Activated CD4-positive, alpha-beta memory T cell treated with anti-CD3 and anti-CD28 coated beads for 36 hours (primary cell): ENCODE measurements around the gene NUCB1. TPM values are rescaled to one million over a fixed set of nuclear protein-coding genes. Genes with fewer than 3 reads are reported as not detected.
A peak's percentile ranks its signal among the peaks of the same experiment; 100 is the strongest.

Experiments used
- CTCF ChIA-PET: fragments of 350-600 bp; sonication (Branson Sonifier 250); formaldehyde crosslinking; loops from one replicate; lab custom pipeline; 2021; ENCODE audit warnings: antibody characterized with exemption, inconsistent platforms; lab: Charles Lee
- POLR2A ChIA-PET: fragments of 350-600 bp; sonication (Branson Sonifier 250); formaldehyde crosslinking; loops from one replicate; lab custom pipeline; 2021; ENCODE audit warnings: antibody characterized with exemption; lab: Charles Lee
- DNase-seq: peaks from one replicate; pipeline ENCODE4 v3.0.0-alpha.2; 2020
- H3K27ac Mint-ChIP-seq: one replicate; pipeline ENCODE4 v1.8.0; 2021; ENCODE audit warnings: mixed read lengths
- H3K27me3 Mint-ChIP-seq: one replicate; pipeline ENCODE4 v1.8.0; 2021; ENCODE audit warnings: mixed read lengths
- H3K36me3 Mint-ChIP-seq: one replicate; pipeline ENCODE4 v1.8.0; 2021; ENCODE audit warnings: mixed read lengths
- H3K4me1 Mint-ChIP-seq: one replicate; pipeline ENCODE4 v1.8.0; 2021; ENCODE audit warnings: low read depth, mixed read lengths
- H3K4me3 Mint-ChIP-seq: one replicate; pipeline ENCODE4 v1.8.0; 2021; ENCODE audit warnings: mild to moderate bottlenecking, mixed read lengths
- H3K9me3 Mint-ChIP-seq: one replicate; pipeline ENCODE4 v1.8.0; 2021; ENCODE audit warnings: mixed read lengths
- intact Hi-C: fragments of 100-400 bp; cut with micrococcal nuclease; formaldehyde crosslinking; loops from one replicate; pipeline ENCODE4 v1.15.1; 2023
- total RNA-seq, 2 experiments: library from RNA; stranded (reverse); gene quantifications; one replicate each; pipeline ENCODE4 v1.2.3, GENCODE V29; 2021

Gene NUCB1
- total RNA-seq, 2 experiments from 2014 or later, result 154 to 159 TPM

DNA sequence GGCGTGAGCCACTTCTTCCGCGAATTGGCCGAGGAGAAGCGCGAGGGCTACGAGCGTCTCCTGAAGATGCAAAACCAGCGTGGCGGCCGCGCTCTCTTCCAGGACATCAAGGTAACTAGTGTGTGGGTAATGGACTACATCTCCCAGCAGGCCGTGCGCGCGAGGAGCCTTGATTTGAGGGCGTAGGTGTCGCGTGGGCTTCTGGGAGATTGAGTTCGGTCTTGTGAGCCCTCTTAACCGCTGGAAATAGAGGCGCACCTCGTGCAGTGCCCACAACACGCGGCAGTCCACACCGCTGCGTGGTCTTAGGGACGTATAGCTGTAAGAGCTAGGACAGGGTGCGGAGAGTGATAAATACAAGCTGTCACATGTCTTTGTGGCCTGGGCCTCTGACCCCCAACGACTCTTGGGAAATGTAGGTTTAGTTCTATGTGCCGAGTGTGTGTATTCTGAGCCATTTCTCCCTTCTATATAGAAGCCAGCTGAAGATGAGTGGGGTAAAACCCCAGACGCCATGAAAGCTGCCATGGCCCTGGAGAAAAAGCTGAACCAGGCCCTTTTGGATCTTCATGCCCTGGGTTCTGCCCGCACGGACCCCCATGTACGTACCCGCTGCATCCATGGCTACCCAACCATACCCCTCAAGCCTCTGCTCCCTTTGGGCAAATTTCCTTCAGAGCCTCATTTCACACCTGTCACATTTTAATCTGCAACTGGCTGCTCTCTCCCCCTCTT is 65.9 kb downstream of the NUCB1 start:
- intact Hi-C loops, result loop anchor here (1.0 to 5.0 kb wide), 5 partner anchors 27 to 331 kb away; partner anchors contain the start of genes GYS1, NUCB1 and RUVBL2
- Mint-ChIP-seq H3K27ac (peak overlapping the region; percentile 93), H3K9me3 (no peaks in the 10 kb centered on the region), H3K4me1 (peaks cover 53% of the 10 kb centered on the region), H3K4me3 (peak overlapping the region; percentile 89), H3K36me3 (peaks cover 35% of the 10 kb centered on the region), H3K27me3 (no peaks in the 10 kb centered on the region)
- CTCF ChIA-PET, result interaction anchor here (0.6 to 6.5 kb wide), 8 partner anchors 12 to 236 kb away, joined by 3 to 52 read pairs (median 5); partner anchors contain the start of genes BAX, GYS1 and RUVBL2
- DNase-seq, result peak; percentile 94
- POLR2A ChIA-PET, result interaction anchor here (0.7 to 2.6 kb wide), 9 partner anchors 11 to 130 kb away, joined by 3 to 12 read pairs (median 5); partner anchors contain the start of genes BAX, NUCB1, PPP1R15A and RUVBL2

DNA sequence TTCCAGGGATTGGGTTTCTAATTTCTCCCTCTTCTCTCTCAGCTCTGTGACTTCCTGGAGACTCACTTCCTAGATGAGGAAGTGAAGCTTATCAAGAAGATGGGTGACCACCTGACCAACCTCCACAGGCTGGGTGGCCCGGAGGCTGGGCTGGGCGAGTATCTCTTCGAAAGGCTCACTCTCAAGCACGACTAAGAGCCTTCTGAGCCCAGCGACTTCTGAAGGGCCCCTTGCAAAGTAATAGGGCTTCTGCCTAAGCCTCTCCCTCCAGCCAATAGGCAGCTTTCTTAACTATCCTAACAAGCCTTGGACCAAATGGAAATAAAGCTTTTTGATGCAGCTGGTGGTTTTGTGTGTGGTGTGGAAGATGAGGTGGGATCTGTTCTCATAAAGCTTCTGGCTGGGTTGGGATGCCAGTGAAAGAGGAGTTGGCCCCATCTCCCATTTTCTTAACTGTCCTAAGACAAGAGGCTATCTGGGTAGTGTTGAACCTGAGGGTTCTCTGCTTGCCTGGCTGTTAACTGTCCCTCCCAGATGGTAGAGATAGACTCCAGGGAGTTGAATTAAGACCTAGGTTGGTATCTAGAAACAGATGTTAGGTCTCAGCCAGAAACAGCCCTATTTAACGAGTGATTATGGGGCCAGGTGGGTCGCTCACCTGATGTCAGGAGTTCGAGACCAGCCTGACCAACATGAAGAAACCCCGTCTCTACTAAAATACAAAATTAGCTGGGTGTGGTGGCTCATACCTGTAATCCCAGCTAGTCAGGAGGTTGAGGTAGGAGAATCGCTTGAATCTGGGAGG is 66.6 kb downstream of the NUCB1 start:
- Mint-ChIP-seq H3K4me1 (peaks cover 50% of the 10 kb centered on the region), H3K27me3 (no peaks in the 10 kb centered on the region), H3K4me3 (peak overlapping the region; percentile 89), H3K36me3 (peaks cover 32% of the 10 kb centered on the region), H3K9me3 (no peaks in the 10 kb centered on the region), H3K27ac (peak overlapping the region; percentile 93)
- ChIA-PET CTCF (interaction anchor here (1.3 to 6.5 kb wide), 6 partner anchors 12 to 182 kb away, joined by 3 to 52 read pairs (median 5); partner anchors contain the start of genes BAX, GYS1 and RUVBL2), POLR2A (interaction anchor here (0.7 to 2.1 kb wide), 6 partner anchors 16 to 95 kb away, joined by 3 to 6 read pairs (median 5); partner anchors contain the start of genes GYS1, NUCB1, PPP1R15A and RUVBL2)
- DNase-seq, result no peak
- intact Hi-C loops, result loop anchor here (5.0 kb wide), 1 partner anchor 109 kb away; no protein-coding TSS in a partner anchor

GRCh38 chr19:48967346-48968178 is 67.5 kb downstream of the NUCB1 start:
- Mint-ChIP-seq H3K27ac (peak overlapping the region; percentile 93), H3K9me3 (no peaks in the 10 kb centered on the region), H3K4me3 (peak overlapping the region; percentile 89), H3K4me1 (peaks cover 42% of the 10 kb centered on the region), H3K27me3 (no peaks in the 10 kb centered on the region), H3K36me3 (peaks cover 32% of the 10 kb centered on the region)
- CTCF ChIA-PET, result interaction anchor here (1.0 to 6.5 kb wide), 5 partner anchors 26 to 181 kb away, joined by 3 to 52 read pairs (median 4); partner anchors contain the start of genes GYS1, HSD17B14 and RUVBL2
- intact Hi-C loops, result loop anchor here (5.0 kb wide), 1 partner anchor 110 kb away; no protein-coding TSS in a partner anchor
- DNase-seq, result no peak
- POLR2A ChIA-PET, result interaction anchor here (0.8 to 2.1 kb wide), 5 partner anchors 9 to 94 kb away, joined by 3 to 5 read pairs (median 5); partner anchors contain the start of genes BAX, GYS1, NUCB1 and RUVBL2

DNA sequence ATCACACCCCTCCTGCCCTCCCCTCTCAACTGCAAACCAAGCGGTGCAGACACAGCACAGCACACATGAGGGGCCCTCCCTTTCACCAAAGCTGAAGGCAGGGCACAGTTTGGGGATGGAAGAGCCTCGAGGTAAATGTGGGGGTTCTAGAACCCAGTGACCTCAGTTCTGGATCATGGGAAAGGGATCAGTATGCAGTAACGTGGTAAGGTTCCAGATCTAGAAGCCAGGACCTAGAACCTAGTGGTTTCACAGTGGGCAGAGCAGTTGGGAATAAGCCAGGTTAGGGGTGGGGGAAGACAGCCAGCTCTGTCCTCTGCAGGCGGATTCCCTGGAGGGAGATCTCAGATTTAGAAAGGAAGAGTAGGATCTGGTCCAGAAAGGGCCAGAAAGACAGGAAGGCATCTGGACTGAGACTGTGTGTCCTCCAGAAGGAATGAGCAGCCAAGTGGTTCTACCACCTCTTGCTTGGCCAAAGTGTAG is 68.1 kb downstream of the NUCB1 start:
- ChIA-PET POLR2A (interaction anchor here (0.8 to 1.2 kb wide), 4 partner anchors 9 to 68 kb away, joined by 3 to 5 read pairs (median 4); partner anchors contain the start of genes BAX, GYS1, NUCB1 and RUVBL2), CTCF (interaction anchor here (1.0 to 6.5 kb wide), 3 partner anchors 25 to 173 kb away, joined by 3 to 52 read pairs (median 11); partner anchors contain the start of genes GYS1, HSD17B14 and RUVBL2)
- H3K27me3 Mint-ChIP-seq, result no peaks in the 10 kb centered on the region
- H3K9me3 Mint-ChIP-seq, result no peaks in the 10 kb centered on the region
- peak overlapping the region; percentile 93 for H3K27ac Mint-ChIP-seq
- intact Hi-C loops, result loop anchor here (5.0 kb wide), 1 partner anchor 111 kb away; no protein-coding TSS in a partner anchor
- H3K4me3 Mint-ChIP-seq, result peak overlapping the region; percentile 8
- peaks cover 36% of the 10 kb centered on the region for H3K36me3 Mint-ChIP-seq
- DNase-seq, result no peak
- peaks cover 38% of the 10 kb centered on the region for H3K4me1 Mint-ChIP-seq

DNA sequence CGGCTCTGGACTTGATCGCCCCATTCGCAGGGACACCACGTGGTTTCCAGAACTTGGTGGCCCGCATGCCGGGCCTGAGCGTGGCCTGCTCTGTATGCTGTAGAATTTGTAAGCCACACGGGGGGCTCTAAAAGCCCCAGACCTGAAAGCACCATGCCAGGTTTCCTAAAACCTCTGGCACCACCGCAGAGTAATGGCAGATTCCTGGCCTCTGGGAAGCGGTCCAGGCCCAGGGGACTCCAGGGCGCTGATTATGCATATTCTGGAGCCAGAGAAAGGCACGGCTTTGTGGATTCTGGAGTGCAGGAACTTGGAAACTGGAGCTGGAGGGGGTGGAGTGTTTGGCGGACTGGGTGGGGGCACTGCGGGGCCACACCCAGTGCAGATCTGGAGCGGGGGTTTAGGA is 68.7 kb downstream of the NUCB1 start:
- no peaks in the 10 kb centered on the region for H3K9me3 Mint-ChIP-seq
- intact Hi-C loops, result loop anchor here (5.0 kb wide), 1 partner anchor 112 kb away; no protein-coding TSS in a partner anchor
- ChIA-PET POLR2A (interaction anchor here (1.2 kb wide), 1 partner anchor 8 kb away, joined by 5 read pairs; no protein-coding TSS in a partner anchor), CTCF (interaction anchor here (2.3 to 6.5 kb wide), 2 partner anchors 132 to 173 kb away, joined by 14 to 52 read pairs; partner anchors contain the start of gene HSD17B14)
- no peak for DNase-seq
- H3K4me3 Mint-ChIP-seq, result no peak overlapping the region
- H3K27ac Mint-ChIP-seq, result no peak overlapping the region
- no peaks in the 10 kb centered on the region for H3K27me3 Mint-ChIP-seq
- peaks cover 36% of the 10 kb centered on the region for H3K36me3 Mint-ChIP-seq
- peaks cover 32% of the 10 kb centered on the region for H3K4me1 Mint-ChIP-seq

- Mint-ChIP-seq H3K36me3 (peaks cover 36% of the 10 kb centered on the region), H3K4me3 (no peak overlapping the region), H3K9me3 (no peaks in the 10 kb centered on the region), H3K27me3 (no peaks in the 10 kb centered on the region), H3K4me1 (peaks cover 25% of the 10 kb centered on the region), H3K27ac (no peak overlapping the region)
- ChIA-PET CTCF (interaction anchor here (0.6 to 6.5 kb wide), 18 partner anchors 11 to 480 kb away, joined by 3 to 52 read pairs (median 8); partner anchors contain the start of genes BAX, BCAT2, DHDH and GYS1), POLR2A (interaction anchor here (1.9 kb wide), 1 partner anchor 93 kb away, joined by 7 read pairs; no protein-coding TSS in a partner anchor)
- DNase-seq, result no peak
- intact Hi-C loops, result loop anchor here (2.0 to 5.0 kb wide), 4 partner anchors 37 to 175 kb away; partner anchors contain the start of genes DHDH and HSD17B14
Observed at GRCh38 chr19:48969276-48970138, 69.4 kb downstream of the NUCB1 start.

DNA sequence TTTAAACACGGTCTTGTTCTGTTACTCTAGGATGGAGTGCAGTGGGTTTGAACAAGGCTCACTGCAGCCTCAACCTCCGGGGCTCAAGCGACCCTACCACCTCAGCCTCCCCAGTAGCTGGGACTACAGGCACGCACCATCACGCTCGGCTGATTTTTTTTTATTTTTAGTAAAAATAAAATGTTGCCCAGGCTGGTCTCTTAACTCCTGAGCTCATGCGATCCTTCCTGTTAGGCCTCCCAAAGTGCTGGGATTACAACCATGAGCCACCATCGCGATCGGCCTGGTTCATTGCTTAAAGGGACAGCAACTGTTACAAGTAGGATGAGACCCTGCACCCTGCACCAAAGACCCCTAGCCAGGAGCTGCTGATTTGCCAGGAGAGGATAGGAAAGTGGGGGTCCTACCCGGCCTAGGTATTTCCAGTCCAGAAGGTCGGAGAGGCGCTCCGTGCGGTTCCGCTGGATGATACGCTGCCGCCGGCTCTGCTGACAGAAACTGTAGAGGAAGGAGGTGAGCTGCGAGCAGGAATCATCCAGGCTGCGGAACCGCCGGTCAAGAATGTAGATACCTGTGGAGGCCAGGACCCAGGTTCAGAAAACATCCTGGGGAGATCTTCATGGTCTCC is 70.1 kb downstream of the NUCB1 start:
- no peak for DNase-seq
- POLR2A ChIA-PET, result interaction anchor here (0.9 to 1.9 kb wide), 2 partner anchors 15 to 94 kb away, joined by 3 to 7 read pairs; no protein-coding TSS in a partner anchor
- H3K36me3 Mint-ChIP-seq, result peaks cover 36% of the 10 kb centered on the region
- intact Hi-C loops, result loop anchor here (2.0 kb wide), 3 partner anchors 37 to 175 kb away; partner anchors contain the start of genes DHDH and HSD17B14
- peaks cover 22% of the 10 kb centered on the region for H3K4me1 Mint-ChIP-seq
- no peaks in the 10 kb centered on the region for H3K9me3 Mint-ChIP-seq
- CTCF ChIA-PET, result interaction anchor here (0.6 to 6.5 kb wide), 40 partner anchors 8 to 231 kb away, joined by 3 to 52 read pairs (median 4); partner anchors contain the start of genes BAX, BCAT2, DHDH and GYS1
- no peak overlapping the region for H3K27ac Mint-ChIP-seq
- no peaks in the 10 kb centered on the region for H3K27me3 Mint-ChIP-seq
- H3K4me3 Mint-ChIP-seq, result no peak overlapping the region

- Mint-ChIP-seq H3K4me3 (no peak overlapping the region), H3K4me1 (peaks cover 21% of the 10 kb centered on the region), H3K27me3 (no peaks in the 10 kb centered on the region), H3K9me3 (no peaks in the 10 kb centered on the region), H3K27ac (no peak overlapping the region), H3K36me3 (peaks cover 29% of the 10 kb centered on the region)
- DNase-seq, result peak; percentile 87
- ChIA-PET CTCF (interaction anchor here (0.6 to 6.5 kb wide), 41 partner anchors 9 to 705 kb away, joined by 3 to 52 read pairs (median 4); partner anchors contain the start of genes BAX, BCAT2, DHDH and GYS1), POLR2A (interaction anchor here (0.9 to 1.9 kb wide), 2 partner anchors 16 to 95 kb away, joined by 3 to 7 read pairs; no protein-coding TSS in a partner anchor)
- intact Hi-C loops, result loop anchor here (2.0 kb wide), 3 partner anchors 38 to 176 kb away; partner anchors contain the start of genes DHDH and HSD17B14
Observed at GRCh38 chr19:48970923-48971395, 70.8 kb downstream of the NUCB1 start.
